HG02610 (cell line): Measurements from ENCODE around the gene SURF6.
A peak's percentile ranks its signal among the peaks of the same experiment; 100 is the strongest.
"Not testable (repeated sequence)": the region's sequence is repeated elsewhere in the genome, so short reads cannot be mapped to it uniquely, and the experiment has no call there.

ENCODE experiments used
- ATAC-seq: cut with Tn5 transposase; IDR thresholded peaks from one replicate; pipeline ENCODE4 v1.9.1; 2021; ENCODE audit warnings: mild to moderate bottlenecking, moderate library complexity; ENCODE audit not compliant: unreplicated experiment

SURF6 gene

DNA sequence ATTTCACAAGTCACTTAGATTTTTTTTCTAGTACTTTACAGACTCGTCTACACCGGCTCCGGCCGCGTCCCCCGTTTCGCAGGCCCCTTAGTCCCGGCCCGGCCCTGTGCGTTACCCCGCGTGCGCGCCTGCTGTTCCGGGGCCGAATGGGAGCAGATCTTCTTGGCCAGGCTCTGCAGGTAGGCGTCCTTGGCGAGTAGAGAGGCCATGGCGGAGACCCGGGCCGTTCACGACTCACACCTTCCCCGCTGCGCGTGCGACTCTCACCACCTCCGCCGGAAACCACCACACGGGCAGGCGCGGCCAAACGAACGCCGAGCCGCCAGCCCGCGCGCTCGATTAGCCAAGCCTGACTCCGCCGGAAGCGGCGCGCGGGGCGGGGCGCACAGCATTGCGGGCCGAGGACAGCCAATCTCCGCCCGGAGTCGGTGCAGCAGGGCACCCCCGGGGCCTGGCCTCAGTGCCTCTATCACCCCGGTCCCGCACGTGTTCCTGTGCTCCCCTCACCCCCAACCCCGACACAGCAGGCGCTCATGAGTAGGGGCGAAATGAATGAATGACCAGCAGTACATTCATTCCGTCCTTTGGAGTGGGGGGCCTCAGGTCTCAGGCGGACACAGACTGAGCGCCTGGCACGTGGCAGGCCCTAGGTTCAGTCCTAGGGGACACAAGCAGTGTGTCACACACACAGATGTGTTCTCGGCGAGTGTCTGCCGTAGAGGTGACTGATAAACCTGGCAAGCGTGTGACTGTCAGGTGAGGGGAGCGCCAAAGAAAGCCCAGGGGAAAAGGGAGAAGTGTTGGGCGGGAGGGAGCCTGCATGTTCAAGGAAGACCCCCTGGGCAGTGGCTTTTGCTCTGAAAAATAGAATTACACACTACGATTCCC lies at the start of gene SURF6:
TSS of gene SURF6 (minus strand) at position 265 of the 888 bp plus-strand sequence. CDS start at position 209, 56 bp downstream.
- ATAC-seq: peak; percentile 84

DNA sequence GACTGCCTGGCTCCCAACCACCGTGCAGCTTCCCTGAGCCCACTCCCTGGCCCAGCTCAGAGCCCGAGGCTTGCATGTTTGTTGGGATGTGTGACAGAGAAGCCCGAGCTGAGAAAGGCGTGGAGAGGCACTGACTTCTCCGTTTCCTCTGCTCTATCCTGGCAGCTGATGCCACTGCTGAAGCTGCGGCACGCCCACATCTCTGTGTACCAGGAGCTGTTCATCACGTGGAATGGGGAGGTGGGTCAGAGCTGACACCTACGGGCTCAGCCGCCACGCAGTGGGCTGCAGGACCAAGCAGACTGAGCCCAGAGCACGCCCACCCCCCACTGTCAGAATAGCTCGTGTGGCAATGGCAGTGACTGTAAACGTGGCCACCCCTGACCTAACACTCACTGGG lies 49.5 kb upstream of the SURF6 start:
- no peak for ATAC-seq

DNA sequence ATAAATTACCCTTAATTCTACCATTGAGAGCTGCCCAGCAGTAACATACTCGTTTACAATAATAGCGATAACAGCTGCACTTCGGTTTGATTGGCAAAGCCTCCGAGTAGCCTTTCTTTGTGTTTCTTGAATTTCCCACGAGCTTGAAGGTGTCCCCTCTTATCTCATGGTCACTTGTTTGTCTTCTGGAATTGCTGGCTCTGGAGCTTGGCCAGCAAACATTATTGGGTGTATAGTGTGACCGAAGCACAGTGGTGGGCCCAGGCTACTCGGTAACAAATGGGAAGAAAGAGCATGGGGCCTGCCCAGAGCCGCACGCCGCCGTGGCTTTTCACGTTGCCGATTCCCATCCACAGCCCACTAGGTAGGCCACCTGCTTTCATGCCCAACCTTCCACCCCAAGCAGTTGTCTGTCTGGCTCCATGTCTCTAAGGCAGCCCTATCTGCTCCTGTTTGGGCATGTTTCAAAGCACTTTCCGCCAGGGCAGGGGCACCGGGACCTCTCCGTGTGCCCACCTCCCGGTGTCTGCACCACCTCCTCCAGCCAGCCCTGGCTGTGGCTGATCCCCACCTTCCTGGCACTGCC lies 48.8 kb upstream of the SURF6 start:
- no peak for ATAC-seq

DNA sequence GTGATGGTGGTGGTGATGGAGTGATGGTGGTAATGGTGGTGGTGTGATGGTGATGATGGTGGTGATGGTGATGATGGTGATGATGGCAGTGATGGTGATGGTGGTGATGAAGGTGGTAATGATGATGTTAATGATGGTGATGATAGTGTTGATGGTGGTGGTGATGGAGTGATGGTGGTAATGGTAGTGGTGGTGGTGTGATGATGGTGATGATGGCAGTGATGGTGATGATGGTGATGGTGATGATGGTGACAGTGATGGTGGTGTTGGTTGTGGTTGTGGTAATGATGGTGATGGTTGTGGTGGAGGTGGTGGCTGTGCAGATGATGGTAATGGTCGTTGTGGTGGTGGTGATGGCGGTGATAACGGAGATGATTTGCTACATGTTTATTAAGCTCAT lies 47.5 kb upstream of the SURF6 start:
- no peak for ATAC-seq

DNA sequence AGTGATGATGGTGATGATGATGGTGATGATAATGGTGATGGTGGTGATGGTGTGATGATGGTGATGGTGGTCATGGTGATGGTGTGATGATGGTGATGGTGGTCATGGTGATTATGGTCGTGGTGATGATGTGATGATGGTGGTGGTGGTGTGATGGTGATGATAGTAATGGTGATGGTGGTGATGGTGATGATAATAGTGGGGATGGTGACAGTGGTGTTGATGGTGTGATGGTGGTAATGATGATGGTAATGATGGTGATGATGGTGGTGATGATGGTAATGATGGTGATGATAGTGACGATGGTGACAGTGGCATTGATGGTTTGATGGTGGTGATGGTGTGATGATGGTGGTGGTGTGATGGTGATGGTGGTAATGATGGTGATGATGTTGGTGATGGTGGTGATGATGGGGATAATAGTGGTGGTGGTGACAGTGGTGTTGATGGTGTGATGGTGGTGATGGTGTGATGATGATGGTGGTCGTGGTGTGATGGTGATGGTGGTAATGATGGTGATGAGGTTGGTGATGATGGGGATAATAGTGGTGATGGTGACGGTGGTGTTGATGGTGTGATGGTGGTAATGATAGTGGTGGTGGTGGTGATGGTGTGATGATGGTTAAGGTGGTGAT lies 46.6 kb upstream of the SURF6 start:
- no peak for ATAC-seq

DNA sequence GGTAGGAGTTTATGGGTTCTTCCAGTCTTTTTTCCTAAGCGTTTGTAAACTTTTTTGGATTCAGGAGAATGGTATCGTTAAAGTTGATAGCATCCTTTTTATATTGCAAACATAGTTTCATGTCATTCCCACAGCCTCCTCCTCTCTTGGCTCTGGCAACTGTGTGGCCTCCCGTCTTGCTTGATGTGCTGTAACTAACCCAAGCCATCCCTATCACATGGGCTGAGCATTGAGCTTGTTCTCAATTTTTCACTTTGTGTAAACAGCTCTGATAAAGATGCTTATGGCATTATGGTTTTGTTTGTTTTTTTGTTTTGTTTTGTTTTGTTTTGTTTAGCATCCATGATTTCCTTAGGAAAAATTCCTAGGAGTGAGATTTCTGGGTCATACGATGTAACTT lies 44.7 kb upstream of the SURF6 start:
- ATAC-seq: no peak

DNA sequence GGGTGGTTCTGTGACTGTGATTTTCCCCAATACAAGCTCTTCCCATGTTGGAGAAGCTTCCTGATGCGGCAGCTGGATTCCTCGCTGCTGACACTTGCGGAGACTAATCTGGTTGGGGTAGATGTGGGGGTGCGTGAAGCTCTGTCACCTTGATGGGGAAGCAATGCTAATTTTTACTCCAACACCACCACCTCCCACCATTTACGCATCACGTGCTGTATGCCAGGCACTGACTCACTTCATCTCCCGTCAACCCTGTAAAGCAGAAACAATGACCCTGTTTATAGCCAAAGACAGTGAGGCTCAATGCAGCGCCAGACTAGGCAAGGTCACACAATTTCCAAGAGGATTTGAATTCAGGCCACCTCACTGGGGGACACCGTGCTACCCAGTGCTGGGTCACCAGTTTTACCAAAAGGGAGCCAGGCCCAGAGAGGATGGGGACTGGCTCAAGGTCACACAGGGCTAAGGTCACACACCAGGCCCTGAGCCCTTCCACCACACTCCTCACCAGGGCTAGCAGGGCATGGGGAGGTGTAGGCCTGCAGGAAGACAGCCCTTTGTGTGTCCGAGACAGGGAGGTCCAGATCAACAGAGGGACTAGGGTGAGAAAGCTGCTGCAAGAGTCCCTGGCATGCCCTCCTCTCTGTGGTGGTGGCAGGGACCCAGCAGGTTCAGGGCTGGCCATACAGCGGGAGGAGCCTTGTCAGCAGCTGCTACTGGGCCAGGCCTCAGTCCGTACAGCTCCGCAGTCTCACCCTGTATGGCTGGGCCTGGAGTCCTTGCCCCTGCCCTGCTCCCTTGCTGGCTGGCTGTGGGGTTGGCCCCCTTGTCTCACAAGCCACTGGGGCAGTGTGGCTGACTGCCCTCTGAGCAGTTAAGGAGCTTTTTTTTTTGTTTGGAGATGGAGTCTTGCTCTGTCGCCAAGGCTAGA lies 43.4 kb upstream of the SURF6 start:
- ATAC-seq: no peak

DNA sequence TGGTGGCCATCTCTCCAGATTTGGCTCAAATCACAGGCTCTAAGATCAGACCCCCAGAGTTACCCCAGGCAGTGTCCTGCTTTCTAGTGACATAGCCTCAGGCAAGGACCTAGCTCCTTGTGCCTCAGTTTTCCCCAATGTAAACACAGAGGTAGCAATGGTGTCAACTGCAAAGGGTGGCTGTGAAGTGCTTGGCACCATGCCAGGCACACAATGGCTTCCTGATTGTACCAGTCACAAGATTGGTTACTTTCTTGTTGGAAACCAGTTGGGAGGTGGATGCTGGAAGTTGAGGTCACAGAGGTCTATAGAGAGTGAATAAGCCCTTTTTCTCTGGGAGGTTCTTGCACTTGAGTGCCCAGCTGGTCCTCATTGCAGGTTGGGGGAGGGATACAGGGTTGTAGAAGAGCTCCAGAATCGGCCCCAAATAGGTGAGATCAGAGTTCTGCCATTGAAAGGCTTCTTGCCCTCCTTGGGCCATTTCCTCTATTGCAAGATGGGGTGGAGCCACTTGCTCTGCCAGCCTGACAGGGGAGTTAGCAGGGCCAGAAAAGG lies 42.5 kb upstream of the SURF6 start:
- ATAC-seq: no peak

DNA sequence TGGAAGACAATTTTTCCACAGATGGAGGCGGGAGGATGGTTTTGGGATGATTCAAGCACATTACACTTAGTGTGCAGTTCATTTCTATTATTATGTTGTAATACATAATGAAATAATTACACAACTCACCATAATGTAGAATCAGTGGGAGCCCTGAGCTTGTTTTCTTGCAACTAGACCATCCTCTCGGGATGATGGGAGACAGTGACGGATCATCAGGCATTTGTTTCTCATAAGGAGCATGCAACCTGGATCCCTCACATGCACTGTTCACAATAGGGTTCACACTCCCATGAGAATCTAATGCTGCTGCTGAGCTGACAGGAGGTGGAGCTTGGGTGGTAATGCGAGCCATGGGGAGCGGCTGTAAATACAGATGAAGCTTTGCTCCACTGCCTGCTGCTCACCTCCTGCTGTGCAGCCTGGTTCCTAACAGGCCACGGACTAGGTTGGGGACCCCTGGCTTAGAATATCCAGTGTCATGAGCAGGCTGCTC lies 41.8 kb upstream of the SURF6 start:
- no peak for ATAC-seq

DNA sequence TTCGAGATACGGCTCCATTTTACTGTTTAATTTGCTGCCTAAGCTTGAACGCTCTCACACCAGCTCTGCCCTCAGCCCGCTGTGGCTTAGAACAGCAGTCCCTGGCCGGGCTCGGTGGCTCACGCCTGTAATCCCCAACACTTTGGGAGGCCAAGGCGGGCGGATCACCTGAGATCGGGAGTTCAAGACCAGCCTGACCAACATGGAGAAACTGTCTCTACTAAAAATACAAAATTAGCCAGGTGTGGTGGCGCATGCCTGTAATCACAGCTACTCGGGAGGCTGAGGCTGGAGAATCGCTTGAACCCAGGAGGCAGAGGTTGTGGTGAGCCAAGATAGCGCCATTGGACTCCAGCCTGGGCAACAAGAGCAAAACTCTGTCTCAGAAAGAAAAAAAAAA lies 41.3 kb upstream of the SURF6 start:
- ATAC-seq: not testable (repeated sequence)

DNA sequence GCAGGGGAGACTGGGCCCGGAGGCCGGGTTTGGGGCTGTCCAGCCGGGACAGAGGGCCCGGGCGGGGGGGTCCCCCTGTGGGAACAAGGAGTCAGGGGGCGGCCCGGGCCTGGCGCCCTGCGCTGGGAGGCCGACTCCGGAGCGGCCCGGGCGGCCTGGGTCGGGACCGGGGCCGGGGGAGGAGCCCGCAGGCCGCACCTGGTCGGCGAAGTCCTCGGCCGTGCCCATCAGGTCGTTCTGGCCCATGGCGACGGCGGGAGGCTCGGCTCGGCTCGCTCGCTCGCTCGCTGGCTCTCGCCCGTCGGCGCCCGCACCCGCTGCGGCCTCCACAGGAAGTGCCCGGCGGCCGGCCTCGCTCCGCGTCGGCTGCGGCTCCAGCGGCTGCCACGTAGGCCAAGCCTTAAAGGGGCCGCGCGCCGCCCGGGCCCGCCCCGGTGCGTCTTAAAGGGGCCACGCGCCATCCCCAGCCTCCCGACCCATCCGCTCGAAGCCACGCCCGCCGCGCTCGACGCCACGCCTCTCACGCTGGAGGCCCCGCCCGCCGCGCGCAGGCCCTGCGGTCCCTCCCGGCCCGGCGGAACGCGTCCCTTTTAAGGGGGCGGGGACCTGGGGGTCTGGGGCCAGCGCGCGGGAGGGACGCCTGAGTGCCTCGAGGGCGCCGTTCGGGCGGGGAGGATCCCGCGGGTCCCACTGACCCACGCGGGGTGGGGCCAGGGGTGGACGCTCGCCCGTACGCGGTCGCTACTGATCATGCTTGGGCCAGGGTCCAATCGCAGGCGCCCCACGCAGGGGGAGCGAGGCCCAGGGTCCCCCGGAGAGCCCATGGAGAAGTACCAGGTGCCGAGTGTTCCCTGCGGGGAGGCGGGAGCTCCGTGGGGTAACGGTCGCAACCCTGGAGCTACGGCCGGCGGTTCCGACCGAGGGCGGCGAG lies 40.0 kb upstream of the SURF6 start, which contains the start of the genes STKLD1 and SURF4:
TSS of gene STKLD1 (plus strand) at position 643 of the 931 bp plus-strand sequence. CDS start at position 751, 108 bp downstream.
TSS of gene SURF4 (minus strand) at position 337 of the 931 bp plus-strand sequence. CDS start at position 246, 91 bp downstream.
- ATAC-seq: peak; percentile 87

DNA sequence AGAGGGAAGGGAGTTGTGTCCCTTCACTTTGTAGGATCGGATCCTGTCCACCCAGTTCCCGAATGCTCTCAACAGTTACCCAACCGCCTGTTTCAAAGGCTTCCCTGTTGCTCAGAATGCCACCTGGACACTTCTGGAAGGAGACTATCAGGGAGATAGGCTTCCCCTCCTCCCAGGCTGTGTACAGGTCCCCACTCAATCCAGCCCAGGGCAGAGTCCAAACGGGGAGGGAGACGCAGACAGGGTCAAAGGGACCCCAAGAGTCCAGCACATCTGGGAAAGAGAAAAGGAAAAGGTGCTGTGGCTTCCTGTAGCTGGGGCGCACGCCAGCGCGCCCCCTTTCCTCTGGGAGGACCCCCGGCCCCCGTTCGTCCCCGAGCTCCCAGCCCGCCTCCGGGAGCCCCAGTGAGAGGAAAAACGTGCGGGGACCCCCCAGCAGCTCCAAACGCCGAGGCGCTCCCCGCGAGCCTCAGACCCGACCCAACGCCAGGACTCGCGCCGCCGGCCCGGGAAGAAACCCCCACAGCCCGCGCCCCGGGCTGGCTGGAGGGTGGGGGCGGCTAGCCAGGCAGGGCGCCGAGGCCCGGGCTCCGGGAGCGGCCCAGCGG lies 39.2 kb upstream of the SURF6 start:
- ATAC-seq: peak; percentile 12

DNA sequence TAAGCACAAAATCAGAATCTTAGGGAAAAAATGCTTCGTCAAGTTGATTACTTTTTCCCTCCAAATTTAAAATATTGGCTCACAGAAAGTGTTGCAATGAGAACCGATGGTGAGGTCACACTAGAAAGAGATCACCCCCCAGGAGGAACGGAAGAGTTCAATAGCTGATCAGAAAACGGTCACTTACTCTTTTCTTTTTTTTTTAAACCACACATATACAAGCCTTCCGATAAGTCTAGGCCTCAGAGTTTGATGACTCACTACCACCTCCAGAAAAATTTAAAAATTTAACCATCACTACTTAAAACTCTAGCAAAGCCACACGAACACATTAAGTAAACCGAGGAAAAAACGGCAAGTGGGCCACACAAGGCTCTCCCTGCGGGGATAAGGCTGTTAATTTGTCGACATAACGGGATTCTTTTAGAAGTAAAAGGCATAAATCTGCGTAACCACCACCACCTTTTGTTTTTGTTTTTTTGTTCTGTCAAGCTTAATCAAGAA lies 38.7 kb upstream of the SURF6 start:
- no peak for ATAC-seq

DNA sequence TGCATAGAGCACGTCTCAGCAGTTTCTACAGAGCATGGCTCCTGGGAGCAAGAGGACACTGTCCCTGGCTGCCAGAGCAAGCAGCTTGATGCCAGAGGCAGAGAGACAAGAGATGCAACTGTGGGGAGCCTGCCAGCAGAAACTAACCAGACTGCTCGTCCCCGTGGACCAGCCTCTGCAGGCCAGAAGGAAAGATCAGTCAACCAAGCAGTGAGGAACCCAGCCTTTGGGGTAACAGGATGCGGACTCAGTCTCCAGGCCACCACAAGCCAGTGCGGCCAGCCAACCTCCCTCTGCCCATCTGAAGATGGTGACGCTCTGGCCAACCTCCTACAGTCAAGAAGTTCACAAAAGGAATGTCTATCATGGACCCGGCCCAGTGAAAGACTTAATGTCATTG lies 36.2 kb upstream of the SURF6 start:
- no peak for ATAC-seq

DNA sequence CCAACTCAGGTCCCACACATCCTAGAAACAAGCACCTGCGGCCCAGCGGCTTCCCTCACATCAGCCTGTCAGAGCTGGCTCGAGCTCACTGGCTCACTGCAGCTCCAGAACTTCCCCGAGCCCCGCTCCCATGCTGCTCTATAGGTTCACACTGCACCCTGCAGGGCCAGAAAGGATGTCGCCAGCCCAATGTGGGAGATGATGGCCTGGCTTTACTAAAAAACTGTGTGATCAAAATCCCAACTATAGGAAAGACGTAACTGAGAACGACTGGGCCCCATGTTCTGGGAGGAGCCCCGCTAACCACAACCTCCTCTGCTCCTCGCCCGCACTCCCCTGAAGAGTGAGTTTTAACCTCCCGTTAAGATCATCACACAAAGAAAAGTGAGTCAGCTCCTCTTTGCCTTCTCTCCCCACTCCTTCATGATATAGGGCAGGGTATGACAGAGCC lies 35.3 kb upstream of the SURF6 start:
- no peak for ATAC-seq

DNA sequence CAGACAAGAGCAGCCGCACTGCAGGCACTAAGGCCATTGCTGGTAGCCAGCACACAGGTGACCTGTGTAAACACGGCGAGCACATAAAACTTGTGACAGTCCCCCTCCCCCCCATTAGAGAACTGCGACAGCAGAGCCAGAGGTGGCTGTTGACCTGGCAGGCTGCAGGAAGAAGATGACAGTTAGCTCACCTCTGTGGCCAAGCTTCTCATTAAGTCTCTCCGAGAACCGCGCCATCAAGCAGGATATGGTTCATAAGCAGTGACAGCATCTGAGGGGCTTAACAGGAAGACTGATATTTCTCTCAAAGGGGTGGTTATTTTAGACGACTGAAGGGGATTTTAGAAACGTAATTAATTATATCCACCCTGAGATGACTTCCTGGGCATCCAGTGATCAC lies 34.7 kb upstream of the SURF6 start:
- ATAC-seq: no peak

DNA sequence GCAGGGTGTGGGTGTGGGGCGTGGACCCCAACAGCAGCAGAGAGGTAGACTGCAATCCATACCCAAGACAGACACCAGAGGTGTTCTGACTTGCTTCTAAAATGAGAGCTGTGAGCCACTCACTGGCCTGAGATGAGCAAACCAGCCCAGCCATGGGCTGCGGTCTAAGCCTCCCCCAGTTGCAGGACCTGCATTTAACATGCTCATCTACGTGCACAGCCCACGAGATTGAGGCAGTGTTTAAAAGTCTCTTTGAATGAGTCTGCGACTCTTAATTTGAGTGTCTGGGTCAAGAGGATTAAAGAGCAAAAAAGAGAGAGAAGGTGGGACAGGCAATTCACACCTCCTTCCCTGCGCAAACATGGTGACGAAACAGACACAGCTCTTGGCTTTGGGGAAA lies 33.9 kb upstream of the SURF6 start:
- ATAC-seq: no peak

DNA sequence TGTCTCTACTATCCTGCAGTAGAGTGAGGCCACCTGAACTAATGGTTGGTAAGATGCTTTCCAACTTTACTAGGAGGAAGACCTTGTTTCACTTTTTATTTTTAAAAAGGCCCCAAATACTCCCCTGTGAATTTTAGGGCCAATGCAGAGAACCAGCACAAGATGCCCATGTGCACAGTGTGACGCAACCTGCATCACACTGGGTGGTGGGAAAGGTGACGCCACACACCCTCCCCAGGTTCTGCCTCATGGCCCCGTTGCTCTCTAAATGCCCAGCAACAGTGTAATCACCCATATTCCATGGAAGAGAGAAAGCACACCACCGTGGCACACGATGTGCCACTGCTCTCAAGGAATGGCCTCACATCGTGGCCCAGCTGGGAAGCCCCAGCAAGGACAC lies 33.4 kb upstream of the SURF6 start:
- ATAC-seq: no peak
